ENCODE results near the gene HIVEP1. TPM values are rescaled to one million over a fixed set of nuclear protein-coding genes. Genes with fewer than 3 reads are reported as not detected.

The HIVEP1 gene
- total RNA-seq, 1 donor from 2014 or later, result 25.7 TPM

- H3K9me3 ChIP-seq, result no peaks in the 10 kb centered on the region
- H3K4me1 ChIP-seq, result no peaks in the 10 kb centered on the region
- no peak for TF ChIP-seq CTCF (IDR thresholded peaks at IDR 0.05)
- no peak overlapping the region for H3K4me3 ChIP-seq
- DNase-seq (no peak), ATAC-seq (no peak)
- H3K27ac ChIP-seq, result no peak overlapping the region
- H3K27me3 ChIP-seq, result no peaks in the 10 kb centered on the region
- H3K36me3 ChIP-seq, result no peaks in the 10 kb centered on the region
- intact Hi-C loops (cut with DNase I), result no loop called here
Measured at GRCh38 chr6:12090714-12091113, 78.6 kb downstream of the HIVEP1 start.

GRCh38 chr6:12092762-12093161 is 80.7 kb downstream of the HIVEP1 start:
- no peaks in the 10 kb centered on the region for H3K4me1 ChIP-seq
- H3K36me3 ChIP-seq, result no peaks in the 10 kb centered on the region
- no peak for ATAC-seq
- H3K27me3 ChIP-seq, result no peaks in the 10 kb centered on the region
- no peaks in the 10 kb centered on the region for H3K9me3 ChIP-seq
- intact Hi-C loops (cut with DNase I), result no loop called here
- no peak for TF ChIP-seq CTCF (IDR thresholded peaks at IDR 0.05)
- no peak for DNase-seq
- no peak overlapping the region for H3K27ac ChIP-seq
- no peak overlapping the region for H3K4me3 ChIP-seq

- no peak overlapping the region for H3K27ac ChIP-seq
- no peak overlapping the region for H3K4me3 ChIP-seq
- H3K27me3 ChIP-seq, result no peaks in the 10 kb centered on the region
- no peak for DNase-seq
- intact Hi-C loops (cut with DNase I), result no loop called here
- no peak for TF ChIP-seq CTCF (IDR thresholded peaks at IDR 0.05)
- no peaks in the 10 kb centered on the region for H3K9me3 ChIP-seq
- no peaks in the 10 kb centered on the region for H3K36me3 ChIP-seq
- no peaks in the 10 kb centered on the region for H3K4me1 ChIP-seq
- ATAC-seq, result no peak
Measured at GRCh38 chr6:12094689-12095088, 82.6 kb downstream of the HIVEP1 start.

GRCh38 chr6:12096342-12096741 is 84.2 kb downstream of the HIVEP1 start:
- H3K27me3 ChIP-seq, result no peaks in the 10 kb centered on the region
- H3K27ac ChIP-seq, result no peak overlapping the region
- no peaks in the 10 kb centered on the region for H3K4me1 ChIP-seq
- no peak overlapping the region for H3K4me3 ChIP-seq
- intact Hi-C loops (cut with DNase I), result no loop called here
- H3K9me3 ChIP-seq, result no peaks in the 10 kb centered on the region
- H3K36me3 ChIP-seq, result no peaks in the 10 kb centered on the region
- no peak for DNase-seq
- TF ChIP-seq CTCF (IDR thresholded peaks at IDR 0.05), result no peak
- ATAC-seq, result no peak

GRCh38 chr6:12097791-12098190 is 85.7 kb downstream of the HIVEP1 start:
- ATAC-seq (no peak), DNase-seq (no peak)
- Histone ChIP-seq H3K27me3 (no peaks in the 10 kb centered on the region), H3K4me3 (no peak overlapping the region), H3K4me1 (no peaks in the 10 kb centered on the region), H3K9me3 (no peaks in the 10 kb centered on the region), H3K36me3 (no peaks in the 10 kb centered on the region), H3K27ac (no peak overlapping the region)
- TF ChIP-seq CTCF (IDR thresholded peaks at IDR 0.05), result no peak
- intact Hi-C loops (cut with DNase I), result no loop called here

- intact Hi-C loops (cut with DNase I), result no loop called here
- no peaks in the 10 kb centered on the region for H3K9me3 ChIP-seq
- H3K4me1 ChIP-seq, result no peaks in the 10 kb centered on the region
- no peak overlapping the region for H3K27ac ChIP-seq
- no peaks in the 10 kb centered on the region for H3K27me3 ChIP-seq
- no peak overlapping the region for H3K4me3 ChIP-seq
- no peak for TF ChIP-seq CTCF (IDR thresholded peaks at IDR 0.05)
- H3K36me3 ChIP-seq, result no peaks in the 10 kb centered on the region
- ATAC-seq (no peak), DNase-seq (no peak)
Measured at GRCh38 chr6:12099623-12100338, 87.7 kb downstream of the HIVEP1 start.

Measured in upper lobe of right lung (tissue), 1 donor.